ENCODE measurements around the gene HMOX2.

HMOX2 gene

GRCh38 chr16:4525069-4525468 lies 48.9 kb downstream of the HMOX2 start:
- no peak for DNase-seq (ENCODE audit: low spot score)

DNA sequence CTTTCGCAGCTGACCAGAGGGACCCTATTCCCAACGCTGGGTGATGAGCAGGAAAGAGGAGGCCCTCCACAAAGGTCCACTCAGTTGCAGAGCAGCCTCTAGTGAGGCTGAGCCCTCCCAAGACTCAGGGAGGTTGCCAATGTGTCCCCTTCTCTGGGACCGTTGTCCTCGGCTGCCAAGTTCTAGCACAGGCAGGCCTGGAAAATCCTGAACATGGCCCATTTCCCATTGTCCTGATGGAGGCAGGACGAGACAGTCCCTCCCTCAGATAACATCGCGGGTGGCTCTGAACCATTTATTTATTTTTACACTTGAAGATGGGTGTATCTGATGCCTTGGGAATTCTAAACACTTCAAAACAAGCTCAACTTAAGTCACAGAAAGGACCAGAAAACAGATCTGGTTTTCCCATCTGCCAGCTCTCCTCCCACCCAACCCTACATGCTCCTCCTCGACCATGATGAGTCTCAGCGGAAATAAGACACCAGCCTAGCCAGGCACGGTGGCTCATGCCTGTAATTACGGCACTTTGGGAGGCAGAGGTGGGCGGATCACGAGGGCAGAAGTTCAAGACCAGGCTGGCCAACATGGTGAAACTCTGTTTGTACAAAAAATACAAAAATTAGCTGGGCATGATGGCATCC lies 49.6 kb downstream of the HMOX2 start:
- DNase-seq (ENCODE audit: low spot score) = no peak

DNA sequence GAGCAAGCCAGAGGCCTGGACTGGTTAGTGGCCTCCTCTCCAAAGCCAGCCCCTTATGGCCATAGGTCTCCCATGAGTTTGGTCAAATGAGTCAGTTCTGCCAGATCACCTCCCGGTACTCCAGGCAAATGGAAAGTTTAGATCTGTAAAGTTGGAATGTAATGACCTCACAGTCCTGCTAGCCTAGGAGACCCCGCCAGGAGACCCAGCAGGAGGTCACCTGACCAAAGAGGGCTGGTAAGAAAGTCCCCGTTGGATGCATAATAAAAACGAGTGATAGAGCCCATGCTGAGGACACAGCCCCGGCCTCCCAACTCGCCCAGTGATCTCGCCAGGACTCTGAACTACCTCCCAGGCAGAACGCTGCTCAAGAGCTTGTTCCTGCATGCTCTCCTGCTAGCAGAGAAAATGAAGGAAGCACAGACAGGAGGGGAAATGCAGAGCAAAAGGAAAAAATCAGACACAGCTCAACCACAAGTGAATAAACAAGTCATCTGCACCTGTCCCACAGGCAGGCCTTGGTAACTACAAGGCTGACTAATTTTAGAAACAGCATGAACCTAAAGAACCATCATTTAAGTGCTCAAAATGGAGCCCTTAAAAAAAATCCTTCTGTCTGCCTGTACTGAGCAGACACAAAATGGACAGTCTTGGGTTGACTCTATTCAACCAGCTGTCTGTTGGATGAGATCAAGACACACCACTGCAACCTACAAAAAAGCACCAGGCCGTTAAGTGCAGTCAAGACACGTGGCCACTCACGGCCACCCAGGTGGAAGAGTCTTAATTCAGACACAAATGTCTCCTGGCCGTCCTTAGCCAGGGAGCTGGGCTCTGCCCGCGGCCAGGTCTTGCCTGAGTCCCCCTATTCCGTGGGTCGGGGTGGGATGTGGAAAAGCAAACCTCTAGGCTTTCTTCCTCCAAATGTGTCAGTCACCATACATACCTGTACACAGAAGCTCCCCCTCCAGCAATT lies 53.2 kb downstream of the HMOX2 start:
- no peak for DNase-seq (ENCODE audit: low spot score)

GRCh38 chr16:4531811-4532210 lies 55.6 kb downstream of the HMOX2 start:
- no peak for DNase-seq (ENCODE audit: low spot score)

- no peak for DNase-seq (ENCODE audit: low spot score)
Observed at GRCh38 chr16:4532238-4532637, 56.0 kb downstream of the HMOX2 start.

- DNase-seq (ENCODE audit: low spot score) = no peak
Observed at GRCh38 chr16:4533490-4533889, 57.3 kb downstream of the HMOX2 start.

DNA sequence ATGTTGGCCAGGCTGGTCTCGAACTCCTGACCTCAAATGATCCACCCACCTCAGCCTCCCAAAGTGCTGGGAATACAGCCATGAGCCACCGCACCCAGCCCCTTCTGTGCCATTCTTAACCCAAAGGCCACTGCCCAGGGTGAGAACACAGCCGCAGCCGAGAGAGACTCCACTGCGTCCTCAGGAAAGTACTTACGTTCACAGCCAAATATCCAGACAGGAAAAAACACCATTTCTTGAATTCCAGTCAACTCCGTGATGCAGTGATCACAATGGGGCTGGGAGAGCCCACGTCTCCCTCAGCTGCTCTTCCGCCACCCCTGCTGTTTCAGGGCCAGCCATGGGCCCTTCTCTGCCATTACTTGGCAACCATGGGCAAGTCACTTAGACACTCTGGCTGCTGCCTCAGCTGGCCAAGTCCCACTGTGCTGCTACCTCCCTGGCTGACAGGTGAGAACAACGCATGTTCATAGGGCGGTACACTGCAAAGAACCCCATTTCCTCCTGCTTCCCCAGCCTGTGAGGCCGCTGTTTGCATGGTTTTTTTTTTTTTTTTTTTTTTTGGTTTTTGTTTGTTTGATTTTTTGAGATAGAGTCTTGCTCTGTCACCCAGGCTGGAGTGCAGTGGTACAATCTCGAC lies 58.1 kb downstream of the HMOX2 start:
- DNase-seq (ENCODE audit: low spot score) = no peak

DNA sequence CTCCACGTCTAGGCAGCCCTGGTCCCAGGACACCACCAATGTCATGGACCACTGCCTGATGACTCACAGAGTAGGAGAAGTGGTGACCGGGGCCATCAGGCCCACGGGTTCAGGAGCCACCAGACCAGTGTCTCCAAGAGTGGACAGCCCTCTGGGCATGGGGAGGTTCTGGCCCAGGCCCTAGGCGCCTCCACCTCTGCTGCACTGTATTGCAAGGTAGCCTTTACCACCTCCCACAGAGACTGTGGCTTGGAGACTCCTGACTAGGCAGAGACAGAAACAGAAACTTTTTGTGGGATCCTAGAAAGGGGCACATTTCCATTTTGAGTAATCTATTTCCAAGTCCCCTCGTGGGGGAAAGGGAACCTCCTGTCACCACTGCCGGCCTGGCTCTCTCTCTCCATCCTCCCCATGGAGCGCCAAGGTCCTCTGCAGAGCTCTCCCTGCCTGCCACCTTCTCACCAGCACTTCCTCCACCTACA lies 59.5 kb downstream of the HMOX2 start:
- no peak for DNase-seq (ENCODE audit: low spot score)

DNA sequence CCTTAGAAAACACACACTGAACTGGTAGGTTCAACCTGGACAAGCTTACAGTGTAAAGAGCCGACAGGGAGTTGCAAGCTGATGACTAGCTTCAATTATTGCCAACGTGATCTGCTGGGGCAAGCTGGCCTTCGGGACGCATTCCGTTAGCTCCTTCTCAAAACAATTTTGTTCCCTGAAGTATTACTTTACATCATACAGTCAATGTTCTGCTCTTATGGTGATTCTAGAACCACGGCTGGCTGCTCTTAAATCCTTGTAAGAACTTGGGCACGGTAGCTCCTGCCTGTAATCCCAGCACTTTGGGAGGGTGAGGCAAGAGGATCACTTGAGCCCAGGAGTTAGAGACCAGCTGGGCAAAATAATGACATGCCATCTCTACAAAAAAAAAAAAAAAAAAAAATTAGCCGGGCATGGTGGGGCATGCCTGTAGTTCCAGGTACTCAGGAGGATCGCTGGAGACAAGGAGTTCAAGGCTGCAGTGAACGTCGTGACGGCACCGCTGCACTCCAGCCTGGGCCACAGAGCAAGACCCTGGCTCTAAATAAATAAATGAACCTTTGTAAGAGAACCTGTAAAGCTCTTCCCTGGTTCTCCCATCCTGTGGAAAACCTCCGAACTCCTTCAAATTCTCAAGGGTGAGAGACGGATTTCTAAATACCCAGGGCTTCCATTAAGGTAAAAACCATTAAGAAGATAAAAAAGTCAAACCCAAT lies 60.4 kb downstream of the HMOX2 start:
- DNase-seq (ENCODE audit: low spot score) = no peak

- DNase-seq (ENCODE audit: low spot score) = no peak
Observed at GRCh38 chr16:4537376-4538343, 61.5 kb downstream of the HMOX2 start.

GRCh38 chr16:4538350-4539235 lies 62.4 kb downstream of the HMOX2 start, which contains the start of gene CDIP1:
Gene CDIP1 (minus strand): TSS chr16:4538773. CDS start chr16:4514130, 24,643 bp downstream.
- DNase-seq (ENCODE audit: low spot score) = no peak

DNA sequence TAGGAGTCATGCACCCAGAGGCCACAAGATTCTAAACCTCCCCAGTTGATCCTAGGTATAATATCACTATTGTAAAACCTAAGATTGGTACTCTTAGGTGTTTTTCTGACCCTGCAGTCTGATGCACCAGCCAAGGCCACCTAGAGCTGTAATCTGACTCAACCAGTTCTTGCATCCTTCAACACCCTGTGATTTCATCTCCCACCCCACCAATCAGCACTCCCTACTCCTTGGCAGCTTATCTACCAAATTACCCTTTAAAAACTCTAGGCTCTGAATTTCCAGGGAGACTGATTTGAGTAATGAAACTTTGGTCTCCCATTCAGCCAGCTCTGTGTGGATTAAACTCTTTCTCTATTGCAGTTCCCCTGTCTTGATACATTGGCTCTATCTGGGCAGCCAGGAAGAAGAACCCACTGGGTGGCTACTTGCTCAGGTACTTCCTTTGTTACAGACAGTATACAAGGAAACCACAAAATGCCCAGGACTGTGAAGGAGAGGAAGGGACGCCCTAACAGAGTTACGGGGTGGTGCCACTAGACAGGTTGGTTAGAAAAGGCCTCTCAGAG lies 63.6 kb downstream of the HMOX2 start:
- DNase-seq (ENCODE audit: low spot score) = no peak

DNA sequence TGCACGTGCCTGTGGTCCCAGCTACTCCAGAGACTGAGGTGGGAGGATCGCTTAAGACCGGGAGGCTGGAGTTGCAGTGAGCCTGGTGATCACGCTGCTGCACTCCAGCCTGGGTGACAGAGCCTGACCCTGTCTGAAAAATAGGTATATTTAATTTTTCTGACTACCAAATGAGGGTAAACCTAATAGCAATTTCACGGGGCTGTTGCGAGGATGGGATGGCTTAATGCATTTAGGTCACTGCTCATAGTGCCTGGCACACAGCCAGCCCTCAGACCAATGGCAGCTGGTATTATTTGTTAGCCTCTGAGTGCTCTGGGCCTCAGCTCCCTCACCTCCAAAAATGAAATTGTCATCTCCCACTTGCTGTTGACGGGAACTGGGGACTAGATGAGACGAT lies 68.3 kb downstream of the HMOX2 start:
- no peak for DNase-seq (ENCODE audit: low spot score)

DNA sequence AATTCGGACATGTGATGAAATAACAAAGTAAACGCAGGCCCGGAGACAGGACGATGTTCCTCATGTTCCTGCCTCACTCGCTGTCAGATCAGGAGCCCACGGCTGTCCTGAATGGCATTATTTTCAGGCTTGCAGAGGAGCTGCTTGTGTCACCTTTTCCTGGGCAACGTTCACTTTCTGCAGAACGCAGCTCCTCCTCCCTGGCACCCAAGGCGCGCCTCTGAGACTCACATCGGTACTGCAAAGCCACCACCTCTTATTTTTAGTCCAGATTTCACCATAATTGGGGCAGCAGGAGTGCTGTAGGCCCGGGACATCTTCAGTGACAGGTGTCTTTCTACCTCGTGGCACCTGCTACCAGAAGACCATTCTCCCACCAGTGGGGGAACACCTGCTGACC lies 71.9 kb downstream of the HMOX2 start:
- no peak for DNase-seq (ENCODE audit: low spot score)

DNA sequence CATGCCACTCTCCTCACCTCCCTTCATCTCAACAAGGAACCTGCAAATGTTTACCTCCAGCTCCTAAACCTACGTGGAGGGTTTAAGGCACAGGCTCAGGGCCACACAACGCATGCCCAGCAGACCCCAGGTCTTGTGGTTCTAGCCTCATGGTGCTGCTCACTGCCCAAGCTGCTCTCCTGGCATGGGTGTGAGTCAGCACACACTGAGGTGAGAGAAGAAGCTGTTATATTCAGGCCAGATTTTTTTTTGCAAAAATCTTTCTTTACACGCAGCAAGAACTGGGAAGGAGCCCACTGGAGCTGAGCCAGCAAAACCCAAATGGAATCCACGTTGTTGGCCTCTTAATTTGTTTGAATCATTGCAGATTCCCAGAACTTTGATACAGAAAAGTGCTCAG lies 74.4 kb downstream of the HMOX2 start:
- DNase-seq (ENCODE audit: low spot score) = no peak

DNA sequence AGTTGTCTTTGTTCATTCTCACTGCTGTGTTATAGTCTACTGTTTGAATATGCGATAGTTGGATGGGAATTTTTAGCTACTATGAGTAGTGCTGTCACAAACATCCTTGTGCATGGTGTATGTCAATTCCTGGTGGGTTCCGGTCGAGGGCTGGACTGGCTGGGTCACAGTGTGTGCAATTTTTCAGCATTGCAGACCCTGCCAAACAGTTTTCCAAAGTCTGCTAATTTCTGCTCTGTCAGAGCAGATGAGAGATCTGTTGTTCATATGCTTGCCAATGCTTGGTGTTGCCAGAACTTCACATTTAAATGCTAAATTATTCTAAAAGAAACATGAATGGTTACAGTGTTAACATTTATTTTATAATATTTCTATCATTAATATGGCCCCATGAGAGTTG lies 76.3 kb downstream of the HMOX2 start:
- no peak for DNase-seq (ENCODE audit: low spot score)

DNA sequence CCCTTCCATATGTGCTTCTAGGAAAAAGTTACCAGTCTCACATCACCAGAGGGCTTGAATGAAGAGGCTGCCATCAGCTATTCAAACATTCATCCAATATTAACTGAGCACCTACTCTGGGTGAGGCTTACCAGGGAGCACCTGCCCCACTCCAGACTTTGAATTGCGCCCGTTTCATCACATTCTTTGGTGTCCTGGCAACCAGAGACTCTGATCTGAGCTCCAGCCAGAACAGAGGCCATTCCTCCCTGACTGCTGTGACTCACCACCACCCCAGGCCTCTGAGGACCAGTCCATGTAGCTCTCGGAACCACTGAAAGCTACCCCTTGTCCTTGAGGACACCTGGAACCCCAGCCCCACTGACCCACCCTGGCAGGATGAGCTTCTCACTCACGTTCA lies 79.9 kb downstream of the HMOX2 start, which contains the start of gene C16orf96:
C16orf96 (plus strand) TSS at position 229 of the 400 bp plus-strand sequence; CDS start at position 379, 150 bp downstream.
- DNase-seq (ENCODE audit: low spot score) = no peak

DNA sequence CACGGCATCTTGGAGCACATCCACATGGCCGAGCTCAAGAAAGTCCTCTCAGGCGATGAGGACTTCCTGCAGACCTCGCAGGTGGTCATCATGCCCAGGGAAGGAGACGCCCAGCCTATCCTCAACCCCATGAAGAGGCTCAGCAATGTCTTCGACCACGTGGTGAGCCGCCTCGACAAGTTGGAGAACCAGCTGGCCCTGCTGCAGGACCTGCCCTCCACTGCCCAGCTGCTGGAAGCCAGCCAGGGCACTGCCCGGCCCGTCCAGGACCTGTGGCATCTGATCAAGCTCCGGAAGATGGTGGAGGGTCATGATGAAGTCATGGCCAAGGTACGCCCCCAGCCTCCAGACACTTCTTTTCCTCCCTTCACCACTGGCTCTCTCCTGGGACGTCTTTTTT lies 80.4 kb downstream of the HMOX2 start:
- DNase-seq (ENCODE audit: low spot score) = no peak

DNA sequence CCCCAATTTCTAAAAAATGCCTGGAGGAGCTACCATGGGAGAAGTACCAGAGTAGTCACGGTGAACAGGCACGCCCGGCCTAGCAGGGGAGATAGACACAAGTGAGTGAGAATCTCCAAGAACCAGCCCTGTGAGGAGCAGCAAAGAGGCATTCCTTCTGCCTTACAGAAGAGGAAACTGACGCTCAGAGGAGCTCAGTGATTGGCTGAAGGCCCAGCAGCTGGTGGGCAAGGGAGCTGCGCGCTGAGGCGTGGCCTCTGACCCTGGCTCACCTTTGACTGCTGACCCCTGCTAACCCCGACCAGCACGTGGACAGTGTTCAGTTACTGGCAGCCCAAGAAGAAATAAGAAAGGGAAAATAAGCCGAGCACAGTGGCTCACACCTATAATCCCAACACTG lies 81.8 kb downstream of the HMOX2 start:
- DNase-seq (ENCODE audit: low spot score) = no peak
